ENCODE results near the gene MBD6. TPM values are rescaled to one million over a fixed set of nuclear protein-coding genes. Genes with fewer than 3 reads are reported as not detected.

The MBD6 gene
- polyA plus RNA-seq, 1 donor (not counting 4 experiments of a cell fraction or from before 2014, with no cell fraction given), result 1.8 TPM

GRCh38 chr12:57553343-57554202, 30.9 kb downstream of the MBD6 start:
- H2AFZ ChIP-seq (ENCODE audit: control insufficient read depth, low read length), result no peak overlapping the region
- H3K27me3 ChIP-seq (ENCODE audit: control insufficient read depth, extremely low read depth, insufficient read depth, low read length), result peaks cover 22% of the 10 kb centered on the region
- H4K20me1 ChIP-seq (ENCODE audit: control insufficient read depth, extremely low read depth, insufficient read depth, low read length), result no peaks in the 10 kb centered on the region
- no peak overlapping the region for H3K9ac ChIP-seq (ENCODE audit: control insufficient read depth, extremely low read depth, insufficient read depth, low read length)
- H3K4me1 ChIP-seq (ENCODE audit: control insufficient read depth, extremely low read depth, insufficient read depth, low read length), result no peaks in the 10 kb centered on the region
- TF ChIP-seq EZH2 (IDR thresholded peaks at IDR 0.05; ENCODE audit: low read length), result no peak
- TF ChIP-seq, protein P1, sequence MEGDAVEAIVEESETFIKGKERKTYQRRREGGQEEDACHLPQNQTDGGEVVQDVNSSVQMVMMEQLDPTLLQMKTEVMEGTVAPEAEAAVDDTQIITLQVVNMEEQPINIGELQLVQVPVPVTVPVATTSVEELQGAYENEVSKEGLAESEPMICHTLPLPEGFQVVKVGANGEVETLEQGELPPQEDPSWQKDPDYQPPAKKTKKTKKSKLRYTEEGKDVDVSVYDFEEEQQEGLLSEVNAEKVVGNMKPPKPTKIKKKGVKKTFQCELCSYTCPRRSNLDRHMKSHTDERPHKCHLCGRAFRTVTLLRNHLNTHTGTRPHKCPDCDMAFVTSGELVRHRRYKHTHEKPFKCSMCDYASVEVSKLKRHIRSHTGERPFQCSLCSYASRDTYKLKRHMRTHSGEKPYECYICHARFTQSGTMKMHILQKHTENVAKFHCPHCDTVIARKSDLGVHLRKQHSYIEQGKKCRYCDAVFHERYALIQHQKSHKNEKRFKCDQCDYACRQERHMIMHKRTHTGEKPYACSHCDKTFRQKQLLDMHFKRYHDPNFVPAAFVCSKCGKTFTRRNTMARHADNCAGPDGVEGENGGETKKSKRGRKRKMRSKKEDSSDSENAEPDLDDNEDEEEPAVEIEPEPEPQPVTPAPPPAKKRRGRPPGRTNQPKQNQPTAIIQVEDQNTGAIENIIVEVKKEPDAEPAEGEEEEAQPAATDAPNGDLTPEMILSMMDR (optimal IDR thresholded peaks at IDR 0.05 in 1 of 3, IDR thresholded peaks at IDR 0.05 in 1 of 3, conservative IDR thresholded peaks at IDR 0.05 in 1 of 3; ENCODE audit: extremely low read depth in 1 of 3, insufficient read depth in 2 of 3, low read length in 3 of 3), result no peak
- H3K27ac ChIP-seq (ENCODE audit: control insufficient read depth, insufficient read depth, low read length), result no peak overlapping the region
- FAIRE-seq (no peak), DNase-seq (ENCODE audit: low read depth, low spot score) (no peak)
- no peaks in the 10 kb centered on the region for H3K9me3 ChIP-seq (ENCODE audit: control insufficient read depth, low read depth, low read length)
- dilution Hi-C loops (cut with MboI; ENCODE audit: extremely low pct_ligation_motif_present, low sequenced_read_pairs), result no loop called here
- H3K36me3 ChIP-seq (ENCODE audit: control insufficient read depth in 2 of 2, extremely low read depth in 1 of 2, insufficient read depth in 2 of 2, low read length in 2 of 2), result no peaks in the 10 kb centered on the region
- no peaks in the 10 kb centered on the region for H3K79me2 ChIP-seq (ENCODE audit: control insufficient read depth, insufficient read depth, low read length)
- H3K4me3 ChIP-seq (ENCODE audit: control insufficient read depth in 2 of 3, extremely low read depth in 1 of 3, insufficient read depth in 2 of 3, low read depth in 1 of 3, low read length in 3 of 3), result no peak overlapping the region
- H3K9me1 ChIP-seq (ENCODE audit: control insufficient read depth, extremely low read depth, insufficient read depth, low read length), result no peaks in the 10 kb centered on the region
- no peak overlapping the region for H3K4me2 ChIP-seq (ENCODE audit: control insufficient read depth, extremely low read depth, insufficient read depth, low read depth, low read length)

DNA sequence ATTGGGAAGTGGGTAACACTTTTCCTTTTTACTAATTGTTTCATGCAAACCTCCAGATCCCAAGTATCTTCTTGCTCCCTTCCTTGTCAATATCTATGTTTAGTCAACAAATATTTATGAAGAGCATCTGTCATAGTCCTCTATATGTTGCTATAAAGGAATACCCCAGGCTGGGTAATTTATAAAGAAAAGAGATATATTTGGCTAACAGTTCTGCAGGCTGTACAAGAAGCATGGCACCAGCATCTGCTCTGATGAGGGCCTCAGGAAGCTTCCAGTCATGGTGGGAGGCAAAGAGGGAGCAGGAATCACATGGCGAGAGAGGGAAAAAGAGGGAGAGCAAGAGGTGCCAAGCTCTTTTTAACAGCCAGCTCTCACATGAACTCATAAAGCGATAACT, 31.8 kb downstream of the MBD6 start:
- FAIRE-seq (no peak), DNase-seq (ENCODE audit: low read depth, low spot score) (no peak)
- Histone ChIP-seq H3K9me1 (ENCODE audit: control insufficient read depth, extremely low read depth, insufficient read depth, low read length) (no peaks in the 10 kb centered on the region), H3K4me2 (ENCODE audit: control insufficient read depth, extremely low read depth, insufficient read depth, low read depth, low read length) (no peak overlapping the region), H3K36me3 (ENCODE audit: control insufficient read depth in 2 of 2, extremely low read depth in 1 of 2, insufficient read depth in 2 of 2, low read length in 2 of 2) (no peaks in the 10 kb centered on the region), H3K9ac (ENCODE audit: control insufficient read depth, extremely low read depth, insufficient read depth, low read length) (no peak overlapping the region), H3K9me3 (ENCODE audit: control insufficient read depth, low read depth, low read length) (no peaks in the 10 kb centered on the region), H3K4me3 (ENCODE audit: control insufficient read depth in 2 of 3, extremely low read depth in 1 of 3, insufficient read depth in 2 of 3, low read depth in 1 of 3, low read length in 3 of 3) (no peak overlapping the region), H3K79me2 (ENCODE audit: control insufficient read depth, insufficient read depth, low read length) (no peaks in the 10 kb centered on the region), H3K27me3 (ENCODE audit: control insufficient read depth, extremely low read depth, insufficient read depth, low read length) (peaks cover 14% of the 10 kb centered on the region), H4K20me1 (ENCODE audit: control insufficient read depth, extremely low read depth, insufficient read depth, low read length) (no peaks in the 10 kb centered on the region), H2AFZ (ENCODE audit: control insufficient read depth, low read length) (no peak overlapping the region), H3K4me1 (ENCODE audit: control insufficient read depth, extremely low read depth, insufficient read depth, low read length) (no peaks in the 10 kb centered on the region), H3K27ac (ENCODE audit: control insufficient read depth, insufficient read depth, low read length) (no peak overlapping the region)
- dilution Hi-C loops (cut with MboI; ENCODE audit: extremely low pct_ligation_motif_present, low sequenced_read_pairs), result no loop called here
- TF ChIP-seq EZH2 (IDR thresholded peaks at IDR 0.05; ENCODE audit: low read length), result no peak
- TF ChIP-seq, protein P1 (optimal IDR thresholded peaks at IDR 0.05 in 1 of 3, IDR thresholded peaks at IDR 0.05 in 1 of 3, conservative IDR thresholded peaks at IDR 0.05 in 1 of 3; ENCODE audit: extremely low read depth in 1 of 3, insufficient read depth in 2 of 3, low read length in 3 of 3), result no peak

Data from keratinocyte (primary cell).